Upper lobe of right lung (tissue), 1 donor: Measurements from ENCODE around the gene GRN. TPM values are rescaled to one million over a fixed set of nuclear protein-coding genes. Genes with fewer than 3 reads are reported as not detected.
A peak's percentile ranks its signal among the peaks of the same experiment; 100 is the strongest.

Source experiments
- ATAC-seq: fragments of 200-7000 bp; cut with Tn5 transposase; one replicate; pipeline ENCODE4 v1.9.1; 2020; ENCODE audit warnings: mild to moderate bottlenecking, moderate library complexity
- DNase-seq: peaks from one replicate; pipeline ENCODE4 v3.0.0-alpha.2; 2020
- H3K27ac ChIP-seq: fragments of 200-600 bp; one replicate; pipeline ENCODE4 v1.8.0; 2022
- H3K27me3 ChIP-seq: fragments of 200-600 bp; one replicate; pipeline ENCODE4 v1.8.0; 2022; ENCODE audit warnings: mild to moderate bottlenecking
- H3K36me3 ChIP-seq: fragments of 200-600 bp; one replicate; pipeline ENCODE4 v1.8.0; 2022
- H3K4me1 ChIP-seq: fragments of 200-600 bp; one replicate; pipeline ENCODE4 v1.8.0; 2022
- H3K4me3 ChIP-seq: fragments of 200-600 bp; one replicate; pipeline ENCODE4 v1.8.0; 2022; ENCODE audit warnings: mild to moderate bottlenecking
- H3K9me3 ChIP-seq: fragments of 200-600 bp; one replicate; pipeline ENCODE4 v1.8.0; 2022
- CTCF ChIP-seq: fragments of 200-600 bp; IDR thresholded peaks from one replicate; pipeline ENCODE4 v1.8.0; 2022; ENCODE audit warnings: antibody characterized with exemption
- intact Hi-C: fragments of 100-400 bp; cut with DNase I; formaldehyde crosslinking; loops from one replicate; pipeline ENCODE4 v1.11.0; 2022
- long read RNA-seq: library from polyadenylated mRNA; unstranded; transcript quantifications from one replicate; pipeline ENCODE4 v2.0.0, GENCODE V29; 2021
- total RNA-seq: library from RNA; stranded (reverse); fragmentation: NEBNext Ultra II Directional; extraction: Animal tissue kit (Norgen Biotek cat#: 25700); gene quantifications from one replicate; pipeline ENCODE4 v1.2.1, GENCODE V29; 2021
- donor health status: DM: no; HTN: yes; CAD: no; lungs with severe emphysema.

The GRN gene
- total RNA-seq, result 722 TPM
- long read RNA-seq, transcript GRN-201 (13 exons, 2,342 nt), result major isoform, 1,134 of 2,560 reads
- long read RNA-seq, partial matches to known transcripts, result 1,270 of 2,560 reads
- long read RNA-seq, other reads (novel, unspliced or antisense), result 154 of 2,560 reads

GRCh38 chr17:44344939-44345453 lies at the start of gene GRN:
GRN (plus strand) TSS chr17:44345302; CDS start chr17:44349165, 3,863 bp downstream.
- no peak for TF ChIP-seq CTCF
- intact Hi-C loops, result no loop called here
- peak; percentile 93 for DNase-seq
- peak within 1 kb of the TSS; percentile 86 for H3K27ac ChIP-seq
- H3K9me3 ChIP-seq, result no peaks in the 10 kb centered on the region
- H3K4me3 ChIP-seq, result peak within 1 kb of the TSS; percentile 96
- H3K36me3 ChIP-seq, result peaks cover 10% of the 10 kb centered on the region
- H3K4me1 ChIP-seq, result peaks cover 6% of the 10 kb centered on the region
- H3K27me3 ChIP-seq, result no peaks in the 10 kb centered on the region
- ATAC-seq, result peak; percentile 96

- intact Hi-C loops, result no loop called here
- Histone ChIP-seq H3K27ac (no peak overlapping the region), H3K27me3 (no peaks in the 10 kb centered on the region), H3K9me3 (no peaks in the 10 kb centered on the region), H3K36me3 (no peaks in the 10 kb centered on the region), H3K4me3 (no peak overlapping the region), H3K4me1 (no peaks in the 10 kb centered on the region)
- no peak for ATAC-seq
- no peak for TF ChIP-seq CTCF
- DNase-seq, result no peak
Observed at GRCh38 chr17:44297975-44298374, 47.1 kb upstream of the GRN start.

- Histone ChIP-seq H3K36me3 (no peaks in the 10 kb centered on the region), H3K9me3 (no peaks in the 10 kb centered on the region), H3K27ac (no peak overlapping the region), H3K4me1 (peaks cover 19% of the 10 kb centered on the region), H3K4me3 (no peak overlapping the region), H3K27me3 (peaks cover 15% of the 10 kb centered on the region)
- ATAC-seq (no peak), DNase-seq (no peak)
- intact Hi-C loops, result no loop called here
- no peak for TF ChIP-seq CTCF
Observed at GRCh38 chr17:44304651-44305050, 40.5 kb upstream of the GRN start.

- peak overlapping the region; percentile 51 for H3K4me3 ChIP-seq
- intact Hi-C loops, result no loop called here
Observed at GRCh38 chr17:44307387-44308186, 37.5 kb upstream of the GRN start.

GRCh38 chr17:44308320-44308818 lies 36.7 kb upstream of the GRN start, which contains the start of gene RUNDC3A:
RUNDC3A (plus strand) TSS chr17:44308601; CDS start chr17:44308833, 232 bp downstream.
- Histone ChIP-seq H3K27me3 (peaks cover 15% of the 10 kb centered on the region), H3K4me3 (peak within 1 kb of the TSS; percentile 51), H3K27ac (no peak within 1 kb of the TSS), H3K4me1 (peaks cover 19% of the 10 kb centered on the region), H3K9me3 (no peaks in the 10 kb centered on the region), H3K36me3 (no peaks in the 10 kb centered on the region)
- ATAC-seq (peak; percentile 94), DNase-seq (peak; percentile 91)
- intact Hi-C loops, result no loop called here
- no peak for TF ChIP-seq CTCF

More at GRCh38 chr17:44307387-44308186, 37.5 kb upstream of the GRN start:
- TF ChIP-seq CTCF, result no peak
- Histone ChIP-seq H3K9me3 (no peaks in the 10 kb centered on the region), H3K36me3 (no peaks in the 10 kb centered on the region), H3K4me1 (peaks cover 19% of the 10 kb centered on the region), H3K27me3 (peaks cover 15% of the 10 kb centered on the region), H3K27ac (no peak overlapping the region)
- ATAC-seq (peak; percentile 53), DNase-seq (no peak)
